TTC549 (cell line): ENCODE results near the gene BEGAIN.

Source experiments
- FAIRE-seq: peaks from 2 replicates; lab custom pipeline; 2012; peaks lifted over from hg19 to GRCh38; lab: Jason Lieb, UNC

The BEGAIN gene

DNA sequence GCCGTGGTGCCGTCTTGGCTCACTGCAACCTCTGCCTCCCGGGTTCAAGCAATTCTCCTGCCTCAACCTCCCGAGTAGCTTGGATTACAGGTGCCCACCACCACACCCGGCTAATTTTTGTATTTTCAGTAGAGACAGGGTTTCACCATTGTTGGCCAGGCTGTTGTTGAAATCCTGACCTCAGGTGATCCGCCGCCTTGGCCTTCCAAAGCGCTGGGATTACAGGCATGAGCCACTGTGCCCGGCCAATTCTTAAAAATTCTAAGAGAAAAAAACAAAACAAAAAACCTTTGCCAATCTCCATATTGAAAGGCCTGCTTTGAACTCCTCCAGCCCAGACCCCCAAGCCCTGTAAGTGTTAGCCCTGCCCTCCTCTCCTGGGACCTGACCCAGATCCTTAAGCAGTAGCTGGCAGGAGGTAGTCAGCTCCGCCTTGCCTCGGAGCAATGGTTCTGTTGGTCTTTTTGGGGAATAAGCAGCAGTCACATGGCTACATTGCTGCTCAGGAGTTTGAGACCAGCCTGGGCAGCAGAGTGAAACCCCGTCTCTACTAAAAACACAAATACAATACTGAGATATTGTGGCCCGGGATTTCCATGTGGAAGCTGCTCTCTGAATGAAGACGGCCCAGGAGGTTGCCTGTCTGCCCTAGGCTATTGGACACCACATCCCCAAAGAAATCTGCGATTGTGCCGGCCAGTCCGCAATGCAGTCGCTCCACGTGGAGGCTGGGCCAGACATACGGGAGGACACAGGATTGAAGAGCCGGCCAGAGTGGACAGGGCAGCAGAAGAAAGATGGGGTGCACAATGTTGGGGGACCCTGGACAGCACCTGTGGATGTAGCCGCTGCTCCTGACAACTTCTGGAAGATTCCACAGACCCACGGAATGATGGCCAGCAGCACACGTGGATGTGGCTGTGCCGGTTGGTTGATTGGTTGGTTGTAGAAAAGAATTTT is 28.8 kb upstream of the BEGAIN start:
- FAIRE-seq: no peak

DNA sequence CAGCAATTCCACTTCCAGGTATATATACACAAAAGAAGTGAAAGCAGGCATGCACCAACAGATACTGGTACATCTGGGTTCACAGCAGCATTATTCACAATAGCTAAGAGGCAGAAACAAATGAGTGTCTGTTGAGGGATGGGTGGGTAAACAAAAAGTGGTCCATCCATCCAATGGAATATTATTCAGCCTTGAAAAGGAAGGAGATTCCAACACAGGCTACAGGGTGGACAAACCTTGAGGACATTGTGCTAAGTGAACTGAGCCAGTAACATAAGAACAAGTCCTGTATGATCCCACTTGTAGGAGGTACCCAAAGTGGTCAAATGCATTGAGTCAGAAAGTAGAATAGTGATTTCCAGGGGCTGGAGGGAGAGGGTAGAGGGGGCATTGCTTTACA is 27.6 kb upstream of the BEGAIN start:
- no peak for FAIRE-seq

DNA sequence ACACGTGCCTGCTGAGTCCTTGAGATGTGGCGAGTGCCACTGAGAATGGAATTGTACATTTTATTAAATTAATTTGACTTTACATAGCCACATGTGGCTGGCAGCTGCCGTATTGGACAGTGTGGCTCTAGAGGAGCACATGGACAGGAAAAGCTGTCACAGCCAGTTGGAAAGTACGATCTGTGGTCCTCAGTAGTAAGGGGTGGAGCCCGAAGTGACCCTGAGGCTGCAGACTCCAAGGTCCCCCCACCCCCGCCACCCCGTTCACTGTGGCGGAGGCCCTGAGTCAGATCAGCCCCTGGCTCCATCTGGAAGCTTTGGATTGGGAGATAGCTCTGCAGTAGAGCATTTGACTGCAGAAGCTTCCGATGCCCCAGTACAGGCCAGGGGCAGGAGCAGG is 25.8 kb upstream of the BEGAIN start:
- FAIRE-seq: no peak

DNA sequence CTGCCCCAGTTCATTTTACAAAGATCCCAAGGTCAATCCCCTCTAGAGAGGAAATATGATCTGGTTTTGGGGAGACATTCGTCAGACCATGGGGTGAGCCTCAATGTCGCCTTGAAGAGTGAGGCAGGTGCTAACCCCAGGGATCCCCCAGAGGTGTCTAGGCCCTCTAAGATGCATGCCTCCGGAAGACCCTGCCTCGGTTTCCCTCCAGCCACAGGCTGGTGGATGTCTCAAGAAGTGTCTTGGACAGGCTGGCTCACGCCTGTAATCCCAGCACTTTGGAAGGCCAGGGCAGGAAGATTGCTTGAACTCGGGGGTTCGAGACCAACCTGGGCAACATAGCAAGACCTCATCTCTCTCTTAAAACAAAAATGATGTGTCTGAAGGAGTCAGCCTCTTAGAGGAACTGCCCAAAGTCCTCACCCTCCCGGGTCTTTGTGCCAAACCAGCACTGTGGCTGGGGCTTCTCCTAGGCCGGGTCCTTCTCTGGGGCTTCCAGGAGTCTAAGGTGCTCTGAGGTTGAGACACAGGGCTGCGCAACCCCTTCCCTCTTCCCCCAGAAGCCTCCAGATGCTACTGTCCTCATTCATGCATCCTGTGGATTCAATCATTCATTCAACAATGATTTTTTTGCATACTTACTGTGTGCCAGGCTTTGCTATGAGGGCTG is 24.7 kb upstream of the BEGAIN start:
- FAIRE-seq: no peak

DNA sequence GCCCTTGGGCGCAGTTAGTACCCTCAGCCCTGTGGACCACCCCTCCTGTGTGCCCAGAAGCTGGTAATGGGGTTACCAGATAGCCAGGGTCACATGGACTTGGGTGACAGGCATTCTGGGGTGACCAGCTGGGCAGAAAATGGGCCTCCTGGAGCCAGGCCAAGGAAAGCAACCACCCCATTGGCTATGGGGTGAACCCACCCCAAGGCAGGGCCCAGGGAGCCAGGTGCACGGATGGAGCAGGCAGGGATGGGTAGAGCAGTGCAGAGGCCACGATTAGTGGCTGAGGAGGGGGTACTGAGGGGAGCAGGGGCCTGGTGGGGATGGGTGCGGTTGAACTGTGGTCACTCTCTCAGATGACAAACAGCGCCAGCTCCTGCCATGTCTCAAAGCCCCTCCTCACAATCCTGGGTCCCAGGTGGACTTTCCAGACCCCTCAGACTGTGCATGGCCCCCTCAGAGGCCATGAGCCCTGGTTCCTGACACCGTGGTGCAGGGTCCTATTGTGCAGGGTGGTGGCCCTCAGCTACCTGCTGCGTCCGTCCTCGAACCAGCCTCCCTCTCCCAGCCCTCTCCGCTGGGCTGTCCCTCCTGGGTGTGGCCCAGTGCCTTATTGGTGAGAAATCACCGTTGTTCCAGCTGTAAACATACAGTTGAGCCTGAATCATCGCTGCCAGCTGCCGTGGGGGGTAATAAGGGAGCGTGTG is 23.4 kb upstream of the BEGAIN start:
- no peak for FAIRE-seq

DNA sequence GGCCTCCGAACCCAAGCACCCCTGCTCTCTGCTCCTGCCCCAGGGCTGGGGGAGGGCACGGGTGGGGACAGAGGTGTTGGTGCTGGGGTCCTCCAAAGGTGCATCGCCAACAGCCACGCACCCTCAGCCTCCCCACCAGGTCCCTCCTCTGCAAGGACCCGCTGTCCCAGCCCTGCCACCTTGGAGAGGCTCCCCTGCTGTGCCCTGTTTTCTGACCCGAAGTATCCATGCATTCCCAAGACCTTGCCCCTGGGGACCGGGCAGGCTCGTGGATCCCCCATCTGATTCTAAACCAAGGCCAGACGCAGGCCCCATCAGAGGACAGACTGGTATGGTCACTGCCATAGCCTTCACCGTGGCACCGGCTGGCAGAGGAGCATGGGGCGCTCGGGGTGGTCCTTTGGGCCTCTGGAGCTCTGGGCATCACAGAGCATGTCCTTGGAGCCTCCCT is 22.7 kb upstream of the BEGAIN start:
- FAIRE-seq: no peak

DNA sequence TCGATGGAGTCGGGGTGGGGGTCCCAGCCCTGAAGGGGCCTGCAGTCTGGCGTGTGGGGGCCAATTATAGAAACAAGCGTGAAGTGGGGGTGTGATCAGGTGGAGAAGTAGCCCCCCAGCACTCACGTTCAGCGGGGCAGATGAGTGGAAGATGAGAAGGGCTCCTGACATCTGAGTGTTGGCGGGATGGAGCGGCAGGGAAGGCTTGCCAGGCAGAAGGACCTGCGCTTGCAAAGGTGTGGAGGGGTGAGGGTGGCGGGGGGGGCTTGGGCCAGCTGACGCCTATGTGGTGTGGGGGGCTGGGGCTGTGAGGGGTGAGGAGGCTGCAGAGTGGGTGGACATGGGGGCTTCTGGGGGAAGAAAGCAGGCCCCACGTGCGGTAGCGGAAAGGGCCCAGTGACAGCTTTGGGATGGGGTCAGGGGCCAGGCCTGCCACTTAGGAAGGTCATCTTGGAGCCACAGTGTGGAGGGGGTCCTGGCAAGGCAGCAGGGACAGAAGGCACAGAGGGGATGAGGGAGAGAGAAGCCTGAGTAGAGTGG is 22.2 kb upstream of the BEGAIN start:
- no peak for FAIRE-seq

DNA sequence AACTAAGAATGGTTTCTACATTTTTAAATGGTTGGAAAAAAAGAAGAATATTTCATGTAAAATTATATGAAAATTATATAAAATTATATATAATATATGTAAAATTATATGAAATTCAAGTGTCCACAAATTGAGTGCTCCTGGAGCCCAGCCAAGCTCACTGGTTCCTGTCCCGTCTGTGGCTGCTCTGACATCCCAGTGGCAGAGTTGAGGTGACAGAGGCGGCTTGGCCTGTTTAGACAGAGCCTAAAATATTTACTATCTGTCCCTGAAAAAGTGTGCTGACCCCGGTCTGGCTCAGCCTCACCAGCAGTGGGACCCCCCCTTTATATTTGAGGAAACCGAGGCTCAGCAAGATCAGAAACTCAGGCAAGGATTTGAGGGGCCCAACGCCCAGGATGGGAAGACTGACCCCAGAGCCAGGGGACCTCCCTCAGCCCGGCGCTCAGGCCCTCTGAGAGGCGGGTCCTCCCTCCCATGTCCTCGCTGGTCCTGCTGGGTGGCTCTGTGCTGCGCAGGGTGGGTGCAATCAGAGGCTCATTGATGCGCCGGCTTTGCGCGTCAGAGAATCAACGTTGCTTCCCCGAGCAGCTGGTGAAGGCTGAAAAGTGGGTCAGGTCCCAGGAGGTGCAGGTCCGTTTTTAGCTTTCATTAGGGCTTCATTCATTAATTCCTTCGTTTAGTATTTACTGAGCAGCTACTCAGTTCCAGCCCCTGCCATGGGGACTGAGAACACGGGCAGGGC is 21.5 kb upstream of the BEGAIN start:
- FAIRE-seq: no peak

DNA sequence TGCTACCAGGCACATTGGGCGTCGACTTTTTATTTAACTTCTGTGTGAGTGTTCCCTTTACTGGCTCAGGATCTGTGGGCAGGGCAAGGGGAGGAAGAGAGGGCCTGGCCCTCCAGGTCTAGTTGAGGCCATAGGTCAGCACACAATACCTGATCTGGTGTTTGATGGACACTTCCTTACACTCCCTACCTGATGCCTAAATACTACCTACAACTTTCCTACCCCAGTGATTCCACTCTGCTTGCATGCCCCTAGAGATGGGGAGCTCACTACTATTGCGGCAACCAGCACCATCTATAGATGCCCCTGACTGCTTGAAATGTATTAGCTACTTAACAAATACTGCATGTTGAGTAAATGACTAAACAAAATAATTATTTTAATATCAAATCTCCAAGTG is 20.8 kb upstream of the BEGAIN start:
- no peak for FAIRE-seq

DNA sequence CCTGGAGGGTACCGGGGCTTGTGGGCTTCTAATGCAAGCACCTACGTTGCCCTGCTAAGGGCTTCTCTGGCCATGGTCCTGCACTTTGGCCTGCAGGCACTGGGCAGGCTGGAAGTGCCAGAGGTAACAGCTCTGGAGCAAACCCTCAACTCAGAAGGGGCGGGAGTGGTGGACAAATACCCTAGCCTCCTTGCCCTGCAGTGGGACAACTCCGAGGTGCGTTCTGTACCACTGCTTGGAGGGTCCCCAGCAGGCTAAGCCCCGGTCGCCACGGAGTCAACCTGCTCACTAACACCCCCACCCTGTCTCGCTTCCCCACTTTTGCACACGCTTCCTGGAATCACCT is 20.4 kb upstream of the BEGAIN start:
- no peak for FAIRE-seq

DNA sequence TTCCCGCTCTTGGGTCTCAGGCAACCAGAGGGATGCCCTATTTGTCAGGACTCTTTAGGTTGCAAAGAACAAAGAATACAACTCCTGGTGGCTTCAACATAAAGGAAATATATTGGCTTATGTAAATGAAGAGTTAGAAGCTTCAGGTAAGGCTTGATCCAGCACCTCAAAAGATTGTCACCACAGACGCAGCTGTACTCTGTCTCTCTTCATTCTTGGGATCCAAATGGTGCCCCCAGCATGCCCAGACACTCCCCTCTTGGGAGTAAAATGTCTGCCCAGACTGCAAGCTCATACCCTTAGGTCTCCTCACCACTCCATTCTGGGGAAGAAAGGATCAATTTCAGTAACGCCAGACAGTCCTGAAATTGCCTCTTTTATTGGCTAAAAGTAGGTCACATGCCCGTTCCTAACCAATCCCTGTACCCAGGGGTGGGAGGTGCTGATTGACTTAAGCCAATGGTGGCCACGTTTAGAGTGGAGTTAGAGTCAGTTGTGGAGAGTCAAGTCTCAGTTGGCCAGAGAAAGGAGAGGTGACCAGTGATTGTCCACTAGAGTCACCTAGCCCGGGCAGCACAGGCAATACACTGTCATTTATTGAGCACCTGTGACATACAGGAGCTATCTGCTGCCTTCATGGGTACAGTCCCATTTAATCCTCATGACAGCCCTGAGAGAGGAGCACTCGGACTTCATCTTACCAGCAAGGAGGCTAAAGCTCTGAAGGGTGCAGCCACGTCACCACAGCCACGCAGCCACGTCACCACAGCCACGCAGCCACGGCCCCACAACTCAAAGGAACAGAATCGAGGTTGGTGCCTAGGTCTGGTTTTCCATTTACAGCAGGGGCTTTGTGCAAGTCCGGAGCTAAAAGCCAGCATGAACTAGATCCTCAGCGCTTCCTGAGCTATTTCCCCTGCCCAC is 19.7 kb upstream of the BEGAIN start:
- FAIRE-seq: no peak

DNA sequence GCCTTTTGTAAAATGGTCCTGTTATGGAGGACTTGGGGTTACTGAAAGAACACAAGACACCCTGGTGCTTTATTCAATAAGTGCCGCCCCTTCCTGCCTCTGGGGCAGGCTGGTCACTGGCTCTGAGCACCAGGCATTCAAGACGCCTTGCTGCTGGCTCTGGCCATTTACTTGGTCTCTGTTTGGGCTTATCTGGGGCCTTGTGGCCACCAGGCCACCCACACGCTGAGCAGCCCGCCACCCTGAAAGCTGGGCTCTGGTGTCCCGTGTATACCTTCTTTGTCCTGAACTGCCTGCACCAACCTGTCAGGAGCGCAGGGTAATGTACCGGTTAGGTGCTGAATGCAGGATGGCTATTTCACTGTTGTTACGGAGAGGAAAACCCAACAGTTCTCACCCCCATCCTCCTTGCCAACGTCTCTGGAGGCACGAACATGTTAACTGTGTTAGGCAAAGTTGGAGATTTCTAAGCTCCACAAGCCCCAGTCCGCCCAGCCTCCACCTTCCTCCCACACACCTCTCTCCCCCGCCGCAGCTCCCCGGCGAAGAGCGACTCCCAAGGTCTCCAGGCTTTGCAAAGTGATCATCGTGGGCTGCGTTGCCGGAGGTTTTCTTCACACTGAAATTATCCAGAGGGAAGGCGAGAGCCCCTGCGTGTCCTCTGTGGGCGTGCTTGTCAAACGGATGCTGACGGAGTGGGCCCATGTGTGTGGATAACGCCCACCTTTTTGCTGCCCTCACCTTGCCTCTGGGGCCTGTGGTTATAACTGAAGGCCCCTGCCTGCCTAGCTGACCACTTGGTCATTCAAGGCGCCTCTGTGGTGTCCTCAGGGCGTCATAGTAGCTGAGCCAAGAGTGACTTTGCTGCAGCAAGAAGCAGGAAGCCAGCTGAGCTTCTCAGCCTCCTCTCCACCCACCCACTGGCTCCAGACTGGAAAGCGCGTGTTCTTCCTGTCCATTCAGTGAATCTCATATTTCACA is 18.8 kb upstream of the BEGAIN start:
- FAIRE-seq: no peak

DNA sequence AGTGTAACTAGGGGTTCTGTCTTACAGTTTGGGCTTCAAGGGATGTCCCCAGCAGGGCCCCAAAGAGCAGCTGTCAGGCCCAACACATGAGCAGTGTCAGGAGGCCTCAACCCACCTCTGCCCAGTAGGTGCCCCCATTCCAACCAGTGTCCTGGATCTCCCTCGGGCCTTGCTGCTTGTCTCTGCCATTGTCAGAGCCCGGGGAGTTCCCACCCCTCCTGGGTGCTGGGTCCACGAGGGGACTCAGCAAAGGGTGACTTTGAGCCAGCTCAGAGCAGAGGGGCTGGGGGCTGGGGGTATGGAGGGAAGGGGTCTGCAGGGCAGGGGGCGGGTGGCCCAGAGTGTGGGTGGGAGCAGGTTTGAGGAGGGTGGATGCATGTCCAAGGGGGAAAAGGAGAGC is 18.0 kb upstream of the BEGAIN start:
- no peak for FAIRE-seq

DNA sequence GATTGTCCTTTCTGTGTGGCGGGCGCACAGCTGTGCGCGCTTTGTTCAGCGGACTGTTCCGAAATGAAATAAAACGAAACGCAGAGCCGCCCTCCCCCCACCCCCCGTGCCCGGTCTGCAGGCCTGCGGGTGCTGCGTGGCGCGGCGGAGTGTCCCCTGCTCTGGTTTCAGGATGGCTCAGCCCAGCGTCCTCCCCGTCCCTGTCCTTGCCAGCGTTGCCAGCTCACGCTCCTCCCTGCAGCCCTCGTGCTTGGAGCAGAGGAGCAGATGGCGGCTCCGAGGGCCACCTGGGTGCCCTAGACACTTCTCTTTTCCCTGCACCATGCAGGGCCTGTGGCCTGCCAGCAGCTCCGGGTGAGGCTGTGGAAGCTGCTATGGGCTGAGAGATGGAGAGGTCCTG is 17.5 kb upstream of the BEGAIN start:
- FAIRE-seq: no peak

DNA sequence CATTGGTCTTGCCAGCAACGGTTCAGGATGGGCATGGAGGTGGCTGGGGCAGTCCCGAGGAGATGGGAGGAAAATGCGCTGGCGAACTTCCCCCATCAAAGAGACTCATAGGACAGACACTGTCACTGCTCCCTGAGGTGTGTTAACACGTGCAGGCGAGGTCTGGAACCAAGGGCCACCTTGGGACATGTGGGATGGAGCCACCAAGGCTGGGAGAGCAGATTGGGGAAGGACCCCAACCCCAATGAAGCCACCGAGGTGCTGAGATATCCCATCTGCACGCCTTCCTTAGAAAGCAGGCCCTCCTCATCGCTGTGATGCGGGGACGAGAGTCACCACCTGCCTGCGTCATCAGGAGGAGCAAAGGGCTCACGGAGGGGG is 16.9 kb upstream of the BEGAIN start:
- no peak for FAIRE-seq

DNA sequence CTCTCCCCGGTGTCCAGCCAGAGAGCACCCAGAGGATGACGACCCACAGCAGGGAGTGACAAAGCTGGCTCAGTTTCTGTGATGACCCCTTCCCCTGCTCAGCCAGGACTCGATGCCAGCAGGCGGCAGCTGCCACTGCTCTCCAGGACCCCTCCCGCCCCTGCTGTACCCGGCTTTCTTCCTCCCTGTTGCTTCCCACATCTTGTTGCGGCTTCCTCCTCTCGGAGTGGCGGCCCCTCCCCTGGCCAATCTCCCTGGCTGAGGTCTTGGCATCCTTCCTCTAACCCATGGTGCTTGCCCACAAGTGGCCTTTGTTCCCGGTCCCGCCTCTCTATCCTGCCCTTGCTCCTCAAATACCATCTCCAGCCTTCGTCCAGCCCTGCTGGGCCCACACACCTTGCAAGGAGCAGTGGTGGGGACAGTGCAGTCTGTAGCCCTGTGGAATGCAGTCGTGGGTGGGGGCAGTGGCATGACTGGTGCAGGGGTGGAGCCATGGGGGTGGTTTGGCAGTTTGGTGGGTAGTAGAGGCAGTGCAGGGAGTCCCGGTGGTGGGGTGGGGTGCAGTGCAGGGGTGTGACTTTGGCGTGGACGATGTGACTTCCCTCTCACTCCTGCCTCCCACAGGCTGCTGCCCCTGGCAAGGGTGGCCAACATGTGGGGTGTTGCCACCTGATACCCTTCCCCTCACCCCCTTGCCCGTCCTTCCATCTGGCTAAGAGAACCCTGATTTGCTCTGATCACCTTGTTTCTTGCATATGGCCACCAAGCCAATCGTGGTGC is 16.3 kb upstream of the BEGAIN start:
- FAIRE-seq: no peak

DNA sequence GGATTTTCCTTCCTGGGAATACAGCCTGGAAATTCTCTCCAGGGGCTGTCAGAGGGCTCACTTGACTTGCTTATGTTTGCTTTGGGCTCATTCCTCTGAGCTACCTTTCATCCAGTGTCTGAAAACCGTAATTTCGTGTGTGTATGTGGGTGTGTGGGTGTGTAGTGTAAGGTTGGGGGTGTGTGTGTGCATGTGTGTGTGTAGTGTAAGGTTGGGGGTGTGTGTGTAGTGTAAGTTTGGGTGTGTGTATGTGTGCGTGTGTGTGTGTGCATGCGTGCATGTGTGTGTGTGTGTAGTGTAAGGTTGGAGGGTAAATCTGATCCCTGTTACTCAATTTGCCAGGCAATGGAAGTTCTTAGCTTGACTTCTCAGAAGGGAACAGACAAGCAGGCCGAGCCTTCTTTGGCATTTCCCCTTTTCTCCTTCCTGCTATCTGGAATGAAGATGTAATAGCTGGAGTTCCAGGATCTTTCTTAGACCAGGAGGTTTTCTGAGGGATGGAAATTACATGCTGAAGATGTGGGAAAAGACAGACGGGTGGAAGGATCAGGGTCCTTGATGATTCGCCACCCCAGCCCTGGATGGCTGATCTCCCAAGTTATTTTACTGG is 15.5 kb upstream of the BEGAIN start:
- FAIRE-seq: no peak

DNA sequence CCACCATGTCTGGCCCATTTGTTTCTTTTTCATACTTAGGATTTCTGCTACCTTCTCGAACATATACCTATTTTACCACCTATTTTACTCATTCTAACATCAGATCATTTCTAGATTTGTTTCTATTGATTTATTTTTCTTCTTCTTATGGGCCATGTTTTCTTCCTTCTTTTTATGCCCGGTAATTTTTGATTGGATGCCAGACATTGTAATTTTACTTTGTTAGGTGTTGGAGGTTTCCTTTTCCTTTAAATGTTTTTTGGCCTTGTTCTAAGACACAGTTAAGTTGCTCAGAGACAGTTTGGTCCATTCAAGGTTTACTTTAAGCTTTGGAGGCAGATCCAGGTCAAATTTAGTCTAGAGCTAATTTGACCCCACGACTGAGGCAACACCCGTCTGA is 14.7 kb upstream of the BEGAIN start:
- no peak for FAIRE-seq

DNA sequence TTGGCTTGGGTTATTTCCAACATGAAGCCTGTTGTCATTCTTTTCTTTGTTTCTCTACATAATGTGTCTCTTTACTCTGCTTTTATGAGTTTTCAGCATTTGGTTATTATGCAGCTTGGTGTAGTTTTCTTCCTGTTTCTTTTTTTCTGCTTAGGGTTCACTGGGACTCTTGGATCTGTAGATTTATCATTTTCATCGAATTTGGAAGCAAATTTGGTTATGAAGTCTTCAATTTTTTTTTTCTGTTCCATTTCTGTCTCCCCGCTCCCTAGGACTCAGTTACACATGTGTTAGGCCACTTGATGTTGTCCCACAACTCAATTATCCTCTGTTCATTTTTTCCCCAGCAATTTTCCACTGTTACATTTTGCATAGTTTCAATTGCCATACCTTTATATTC is 13.8 kb upstream of the BEGAIN start:
- no peak for FAIRE-seq
